Left ventricle myocardium inferior (tissue), 1 donor: ENCODE results near the gene CCDC61. TPM values are rescaled to one million over a fixed set of nuclear protein-coding genes. Genes with fewer than 3 reads are reported as not detected.

Experiments
- DNase-seq: peaks from one replicate; pipeline ENCODE4 v3.0.0-alpha.2; 2020
- H3K27ac ChIP-seq: fragments of 200-600 bp; replicated peaks from 2 replicates; pipeline ENCODE4 v1.8.0; 2021
- H3K27me3 ChIP-seq: fragments of 200-600 bp; 2 replicates; pipeline ENCODE4 v1.8.0; 2021; ENCODE audit warnings: low read depth
- H3K36me3 ChIP-seq: fragments of 200-600 bp; 2 replicates; pipeline ENCODE4 v1.8.0; 2021
- H3K4me1 ChIP-seq: fragments of 200-600 bp; 2 replicates; pipeline ENCODE4 v1.8.0; 2021
- H3K4me3 ChIP-seq: fragments of 200-600 bp; 2 replicates; pipeline ENCODE4 v1.8.0; 2021; ENCODE audit warnings: mild to moderate bottlenecking, moderate library complexity
- H3K9me3 ChIP-seq: fragments of 200-600 bp; replicated peaks from 2 replicates; pipeline ENCODE4 v1.8.0; 2021
- CTCF ChIP-seq: fragments of 200-600 bp; IDR thresholded peaks from 2 replicates; pipeline ENCODE4 v1.8.0; 2021; ENCODE audit warnings: antibody characterized with exemption, mild to moderate bottlenecking, borderline replicate concordance
- intact Hi-C: fragments of 100-400 bp; cut with micrococcal nuclease; formaldehyde crosslinking; loops from one replicate; pipeline ENCODE4 v1.11.0; 2022
- total RNA-seq: library from RNA; stranded (reverse); fragmentation: NEBNext Ultra II Directional; extraction: Animal tissue kit (Norgen Biotek cat#: 25700); gene quantifications from one replicate; pipeline ENCODE4 v1.2.1, GENCODE V29; 2021
- donor health status: DM: no; HTN: yes; CAD: no; lungs with severe emphysema.

The CCDC61 gene
- total RNA-seq, 1 donor from 2014 or later: 8.7 TPM

GRCh38 chr19:45954156-45954555 is 41.1 kb upstream of the CCDC61 start:
- peaks cover 77% of the 10 kb centered on the region for H3K27me3 ChIP-seq
- no peaks in the 10 kb centered on the region for H3K9me3 ChIP-seq
- H3K36me3 ChIP-seq: no peaks in the 10 kb centered on the region
- no peak for TF ChIP-seq CTCF
- no peak overlapping the region for H3K4me3 ChIP-seq
- H3K4me1 ChIP-seq: peaks cover 55% of the 10 kb centered on the region
- intact Hi-C loops: no loop called here
- DNase-seq: no peak
- H3K27ac ChIP-seq: peak overlapping the region; percentile 51

- intact Hi-C loops: no loop called here
- no peaks in the 10 kb centered on the region for H3K9me3 ChIP-seq
- peaks cover 79% of the 10 kb centered on the region for H3K27me3 ChIP-seq
- H3K4me1 ChIP-seq: peaks cover 72% of the 10 kb centered on the region
- peak overlapping the region; percentile 86 for H3K27ac ChIP-seq
- H3K36me3 ChIP-seq: no peaks in the 10 kb centered on the region
- no peak for TF ChIP-seq CTCF
- DNase-seq: peak; percentile 63
- no peak overlapping the region for H3K4me3 ChIP-seq
Measured at GRCh38 chr19:45955905-45956608, 39.2 kb upstream of the CCDC61 start.

- Histone ChIP-seq H3K27me3 (peaks cover 76% of the 10 kb centered on the region), H3K27ac (peak overlapping the region; percentile 86)
- intact Hi-C loops: no loop called here
Measured at GRCh38 chr19:45958320-45958719, 36.9 kb upstream of the CCDC61 start.

GRCh38 chr19:45958769-45959516 is 36.3 kb upstream of the CCDC61 start:
- H3K36me3 ChIP-seq: no peaks in the 10 kb centered on the region
- no peak for DNase-seq
- H3K27me3 ChIP-seq: peaks cover 70% of the 10 kb centered on the region
- H3K4me1 ChIP-seq: peaks cover 64% of the 10 kb centered on the region
- no peaks in the 10 kb centered on the region for H3K9me3 ChIP-seq
- H3K4me3 ChIP-seq: no peak overlapping the region
- intact Hi-C loops: no loop called here
- H3K27ac ChIP-seq: peak overlapping the region; percentile 86
- no peak for TF ChIP-seq CTCF

More at GRCh38 chr19:45958320-45958719, 36.9 kb upstream of the CCDC61 start:
- no peaks in the 10 kb centered on the region for H3K36me3 ChIP-seq
- no peak for TF ChIP-seq CTCF
- no peak overlapping the region for H3K4me3 ChIP-seq
- peaks cover 70% of the 10 kb centered on the region for H3K4me1 ChIP-seq
- H3K9me3 ChIP-seq: no peaks in the 10 kb centered on the region
- DNase-seq: no peak

- Histone ChIP-seq H3K4me1 (peaks cover 58% of the 10 kb centered on the region), H3K27ac (peak overlapping the region; percentile 86), H3K4me3 (no peak overlapping the region), H3K27me3 (peaks cover 64% of the 10 kb centered on the region), H3K36me3 (no peaks in the 10 kb centered on the region), H3K9me3 (no peaks in the 10 kb centered on the region)
- intact Hi-C loops: no loop called here
- DNase-seq: no peak
- no peak for TF ChIP-seq CTCF
Measured at GRCh38 chr19:45959517-45960025, 35.7 kb upstream of the CCDC61 start.
